Neural progenitor cell (in vitro differentiated cells): ENCODE measurements around the gene EEF2K. TPM values are rescaled to one million over a fixed set of nuclear protein-coding genes. Genes with fewer than 3 reads are reported as not detected.
A peak's percentile ranks its signal among the peaks of the same experiment; 100 is the strongest.

ENCODE experiments used
- DNase-seq: peaks from one replicate; pipeline ENCODE4 v3.0.0-alpha.2; 2016; ENCODE audit warnings: low spot score
- H2AFZ ChIP-seq: fragments of 200-600 bp; sonication (generic); replicated peaks from 2 replicates; pipeline ENCODE4 v1.6.1; 2016; ENCODE audit warnings: antibody characterized with exemption
- H3F3A ChIP-seq: fragments of 200-600 bp; sonication (generic); 2 replicates; pipeline ENCODE4 v1.6.1; 2016; ENCODE audit warnings: antibody characterized with exemption, low read depth
- H3K27ac ChIP-seq: fragments of 200-600 bp; sonication (generic); 2 replicates; pipeline ENCODE4 v1.5.1; 2016; ENCODE audit warnings: mild to moderate bottlenecking
- H3K27me3 ChIP-seq: fragments of 200-600 bp; sonication (generic); 2 replicates; pipeline ENCODE4 v1.6.1; 2016; ENCODE audit warnings: mild to moderate bottlenecking, moderate library complexity
- H3K36me3 ChIP-seq: fragments of 200-600 bp; sonication (generic); 2 replicates; pipeline ENCODE4 v1.5.1; 2016
- H3K4me1 ChIP-seq: fragments of 200-600 bp; sonication (generic); 2 replicates; pipeline ENCODE4 v1.6.1; 2016; ENCODE audit warnings: mixed run types
- H3K4me2 ChIP-seq: fragments of 200-600 bp; sonication (generic); 2 replicates; pipeline ENCODE4 v1.6.1; 2016
- H3K4me3 ChIP-seq: fragments of 200-600 bp; sonication (generic); 2 replicates; pipeline ENCODE4 v1.5.1; 2016
- H3K79me2 ChIP-seq: fragments of 200-600 bp; sonication (generic); 2 replicates; pipeline ENCODE4 v1.6.1; 2016; ENCODE audit warnings: low read depth
- H3K9ac ChIP-seq: fragments of 200-600 bp; sonication (generic); 2 replicates; pipeline ENCODE4 v1.6.1; 2016
- H3K9me3 ChIP-seq: fragments of 200-600 bp; sonication (generic); 2 replicates; pipeline ENCODE4 v1.5.1; 2016; ENCODE audit warnings: low read depth
- H4K20me1 ChIP-seq: fragments of 200-600 bp; sonication (generic); 2 replicates; pipeline ENCODE4 v1.6.1; 2016; ENCODE audit warnings: low read depth
- H3K27ac Mint-ChIP-seq: 3 replicates; pipeline ENCODE4 v1.8.0; 2021; ENCODE audit warnings: mixed read lengths
- H3K27me3 Mint-ChIP-seq: 2 replicates; pipeline ENCODE4 v1.8.0; 2022; ENCODE audit warnings: low read depth, mild to moderate bottlenecking, inconsistent platforms, moderate library complexity, mixed read lengths; ENCODE audit not compliant: insufficient read depth
- H3K36me3 Mint-ChIP-seq: 3 replicates; pipeline ENCODE4 v1.8.0; 2021; ENCODE audit warnings: mixed read lengths
- H3K4me1 Mint-ChIP-seq: 3 replicates; pipeline ENCODE4 v1.8.0; 2021; ENCODE audit warnings: mixed read lengths
- H3K4me3 Mint-ChIP-seq: 3 replicates; pipeline ENCODE4 v1.8.0; 2021; ENCODE audit warnings: mild to moderate bottlenecking, moderate library complexity, mixed read lengths
- H3K9me3 Mint-ChIP-seq: 3 replicates; pipeline ENCODE4 v1.8.0; 2020; ENCODE audit warnings: mixed read lengths
- CTCF ChIP-seq: fragments of 200-600 bp; sonication (generic); IDR thresholded peaks from 2 replicates; pipeline ENCODE4 v1.5.1; 2017; ENCODE audit warnings: antibody characterized with exemption, mild to moderate bottlenecking
- EZH2 ChIP-seq: fragments of 200-600 bp; sonication (generic); IDR thresholded peaks from 2 replicates; pipeline ENCODE4 v1.6.1; 2017; ENCODE audit warnings: antibody characterized with exemption, mild to moderate bottlenecking, moderate library complexity
- EZH2phosphoT487 ChIP-seq: fragments of 200-600 bp; sonication (generic); IDR thresholded peaks from 2 replicates; pipeline ENCODE4 v1.6.1; 2017; ENCODE audit warnings: antibody characterized with exemption
- total RNA-seq: library from RNA; depleted of rRNA; stranded (reverse); fragments of >200 nt; gene quantifications from 2 replicates; pipeline ENCODE4 v1.2.3, GENCODE V29; 2015; ENCODE audit warnings: low replicate concordance

The EEF2K gene
- total RNA-seq, 1 donor from 2014 or later = 9.0 TPM

GRCh38 chr16:22260490-22260889 is 54.4 kb downstream of the EEF2K start:
- Mint-ChIP-seq H3K36me3 (peaks cover 16% of the 10 kb centered on the region), H3K9me3 (peaks cover 4% of the 10 kb centered on the region), H3K4me3 (no peak overlapping the region), H3K27ac (no peak overlapping the region), H3K27me3 (no peaks in the 10 kb centered on the region), H3K4me1 (peaks cover 8% of the 10 kb centered on the region)
- no peak for DNase-seq
- Histone ChIP-seq H3K36me3 (no peaks in the 10 kb centered on the region), H3K27me3 (no peaks in the 10 kb centered on the region), H3K9me3 (no peaks in the 10 kb centered on the region), H3K4me1 (peaks cover 5% of the 10 kb centered on the region), H3K27ac (no peak overlapping the region), H4K20me1 (no peaks in the 10 kb centered on the region), H2AFZ (no peak overlapping the region), H3F3A (no peaks in the 10 kb centered on the region), H3K4me2 (no peak overlapping the region), H3K79me2 (no peaks in the 10 kb centered on the region), H3K9ac (no peak overlapping the region), H3K4me3 (no peak overlapping the region)
- TF ChIP-seq EZH2 = no peak
- TF ChIP-seq CTCF = no peak
- no peak for TF ChIP-seq EZH2phosphoT487

GRCh38 chr16:22262460-22262859 is 56.4 kb downstream of the EEF2K start:
- H3K9me3 Mint-ChIP-seq = peaks cover 4% of the 10 kb centered on the region
- Histone ChIP-seq H3K4me3 (no peak overlapping the region), H3K4me2 (no peak overlapping the region), H2AFZ (no peak overlapping the region), H3K36me3 (no peaks in the 10 kb centered on the region), H4K20me1 (no peaks in the 10 kb centered on the region), H3K27ac (no peak overlapping the region), H3F3A (no peaks in the 10 kb centered on the region), H3K4me1 (peaks cover 5% of the 10 kb centered on the region), H3K27me3 (no peaks in the 10 kb centered on the region), H3K9ac (no peak overlapping the region), H3K9me3 (no peaks in the 10 kb centered on the region), H3K79me2 (no peaks in the 10 kb centered on the region)
- peaks cover 12% of the 10 kb centered on the region for H3K36me3 Mint-ChIP-seq
- peaks cover 8% of the 10 kb centered on the region for H3K4me1 Mint-ChIP-seq
- no peak for DNase-seq
- TF ChIP-seq EZH2 = no peak
- TF ChIP-seq EZH2phosphoT487 = no peak
- no peak for TF ChIP-seq CTCF
- H3K27me3 Mint-ChIP-seq = no peaks in the 10 kb centered on the region
- no peak overlapping the region for H3K4me3 Mint-ChIP-seq
- H3K27ac Mint-ChIP-seq = no peak overlapping the region

- no peaks in the 10 kb centered on the region for H4K20me1 ChIP-seq
- H3K4me3 ChIP-seq = no peak overlapping the region
- H3K9me3 ChIP-seq = no peaks in the 10 kb centered on the region
- H3K27me3 ChIP-seq = no peaks in the 10 kb centered on the region
- H3K4me3 Mint-ChIP-seq = no peak overlapping the region
- no peak overlapping the region for H3K4me2 ChIP-seq
- no peaks in the 10 kb centered on the region for H3K36me3 ChIP-seq
- H2AFZ ChIP-seq = no peak overlapping the region
- no peak overlapping the region for H3K9ac ChIP-seq
- H3K27ac Mint-ChIP-seq = no peak overlapping the region
- peaks cover 7% of the 10 kb centered on the region for H3K36me3 Mint-ChIP-seq
- peaks cover 4% of the 10 kb centered on the region for H3K9me3 Mint-ChIP-seq
- H3K79me2 ChIP-seq = no peaks in the 10 kb centered on the region
- TF ChIP-seq EZH2phosphoT487 = no peak
- no peak for TF ChIP-seq CTCF
- no peak for TF ChIP-seq EZH2
- peak; percentile 39 for DNase-seq
- H3K4me1 ChIP-seq = peaks cover 5% of the 10 kb centered on the region
- H3K4me1 Mint-ChIP-seq = peaks cover 8% of the 10 kb centered on the region
- no peak overlapping the region for H3K27ac ChIP-seq
- no peaks in the 10 kb centered on the region for H3K27me3 Mint-ChIP-seq
- H3F3A ChIP-seq = no peaks in the 10 kb centered on the region
Observed at GRCh38 chr16:22264786-22265185, 58.7 kb downstream of the EEF2K start.
